ENCODE measurements around the gene NMNAT2.

The NMNAT2 gene

GRCh38 chr1:183223467-183223866, 194.7 kb downstream of the NMNAT2 start:
- no peak for DNase-seq (ENCODE audit: low read depth)
- TF ChIP-seq POLR2A (IDR thresholded peaks at IDR 0.05; ENCODE audit: extremely low read depth, insufficient read length) (no peak), MYC (IDR thresholded peaks at IDR 0.05; ENCODE audit: low read depth, low read length) (no peak), CTCF (IDR thresholded peaks at IDR 0.05; ENCODE audit: low read depth, low read length) (no peak), MAX (IDR thresholded peaks at IDR 0.05; ENCODE audit: low read depth, low read length) (no peak)
- H3K4me3 ChIP-seq (ENCODE audit: low read depth, low read length) = no peak overlapping the region

- no peak for TF ChIP-seq MAX (IDR thresholded peaks at IDR 0.05; ENCODE audit: low read depth, low read length)
- no peak for TF ChIP-seq POLR2A (IDR thresholded peaks at IDR 0.05; ENCODE audit: extremely low read depth, insufficient read length)
- no peak for TF ChIP-seq CTCF (IDR thresholded peaks at IDR 0.05; ENCODE audit: low read depth, low read length)
- no peak for TF ChIP-seq MYC (IDR thresholded peaks at IDR 0.05; ENCODE audit: low read depth, low read length)
- no peak overlapping the region for H3K4me3 ChIP-seq (ENCODE audit: low read depth, low read length)
- no peak for DNase-seq (ENCODE audit: low read depth)
These were observed 195.3 kb downstream of the NMNAT2 start for GRCh38 chr1:183222909-183223308.

GRCh38 chr1:183219616-183220009, 198.6 kb downstream of the NMNAT2 start:
- no peak overlapping the region for H3K4me3 ChIP-seq (ENCODE audit: low read depth, low read length)
- TF ChIP-seq POLR2A (IDR thresholded peaks at IDR 0.05; ENCODE audit: extremely low read depth, insufficient read length) (no peak), CTCF (IDR thresholded peaks at IDR 0.05; ENCODE audit: low read depth, low read length) (no peak), MYC (IDR thresholded peaks at IDR 0.05; ENCODE audit: low read depth, low read length) (no peak)
- no peak for DNase-seq (ENCODE audit: low read depth)

- DNase-seq (ENCODE audit: low read depth) = peak; percentile 26
- TF ChIP-seq MYC (IDR thresholded peaks at IDR 0.05; ENCODE audit: low read depth, low read length) (no peak), POLR2A (IDR thresholded peaks at IDR 0.05; ENCODE audit: extremely low read depth, insufficient read length) (no peak), CTCF (IDR thresholded peaks at IDR 0.05; ENCODE audit: low read depth, low read length) (no peak), MAX (IDR thresholded peaks at IDR 0.05; ENCODE audit: low read depth, low read length) (no peak)
- no peak overlapping the region for H3K4me3 ChIP-seq (ENCODE audit: low read depth, low read length)
These were observed 199.1 kb downstream of the NMNAT2 start for GRCh38 chr1:183218971-183219615.

- DNase-seq (ENCODE audit: low read depth) = no peak
- no peak overlapping the region for H3K4me3 ChIP-seq (ENCODE audit: low read depth, low read length)
- TF ChIP-seq MAX (IDR thresholded peaks at IDR 0.05; ENCODE audit: low read depth, low read length) (no peak), MYC (IDR thresholded peaks at IDR 0.05; ENCODE audit: low read depth, low read length) (no peak), CTCF (IDR thresholded peaks at IDR 0.05; ENCODE audit: low read depth, low read length) (no peak), POLR2A (IDR thresholded peaks at IDR 0.05; ENCODE audit: extremely low read depth, insufficient read length) (no peak)
These were observed 200.1 kb downstream of the NMNAT2 start for GRCh38 chr1:183218027-183218618.
